Urinary bladder (tissue), 4 donors: ENCODE measurements around the gene ZAP70. TPM values are rescaled to one million over a fixed set of nuclear protein-coding genes. Genes with fewer than 3 reads are reported as not detected.

Source experiments
- DNase-seq: peaks from one replicate; pipeline ENCODE4 v3.0.0-alpha.2; 2015; ENCODE audit errors: extremely low spot score
- H3K27ac ChIP-seq: one replicate; pipeline ENCODE4 v1.5.1; 2013; ENCODE audit warnings: low read depth, mild to moderate bottlenecking, moderate library complexity
- H3K36me3 ChIP-seq: one replicate; pipeline ENCODE4 v1.6.1; 2013; ENCODE audit warnings: mild to moderate bottlenecking, moderate library complexity; ENCODE audit not compliant: insufficient read depth
- H3K4me1 ChIP-seq: one replicate; pipeline ENCODE4 v1.6.1; 2013; ENCODE audit warnings: mild to moderate bottlenecking, moderate library complexity; ENCODE audit not compliant: insufficient read depth
- H3K4me3 ChIP-seq: one replicate; pipeline ENCODE4 v1.5.1; 2013; ENCODE audit warnings: low read depth, low read length
- WGBS: extraction: QIAGEN DNeasy Blood & Tissue Kit; methylation state at CpG from one replicate; pipeline ENCODE4 v1.1.7; 2013; 5-methylcytosine and 5-hydroxymethylcytosine counted together
- polyA plus RNA-seq: library from polyadenylated mRNA; stranded (reverse); fragments of 200-250 nt; gene quantifications from one replicate; pipeline ENCODE4 v1.2.3, GENCODE V29; 2013
- total RNA-seq: library from RNA; depleted of rRNA; stranded (reverse); fragments of >200 nt; gene quantifications from one replicate; pipeline ENCODE4 v1.2.3, GENCODE V29; 2014
- donor health status: healthy with polysubstance abuse.
- donor health status: healthy.

Gene ZAP70
- total and polyA plus RNA-seq, 2 donors, result 1.9 to 2.5 TPM

- no peak overlapping the region for H3K4me3 ChIP-seq
Measured at GRCh38 chr2:97727296-97727695, 13.9 kb downstream of the ZAP70 start.

GRCh38 chr2:97728091-97728731 lies 14.8 kb downstream of the ZAP70 start:
- WGBS, result 46% methylated on average over 12 of the region's 12 CpGs
- no peak for DNase-seq
- Histone ChIP-seq H3K4me1 (no peaks in the 10 kb centered on the region), H3K4me3 (no peak overlapping the region), H3K36me3 (no peaks in the 10 kb centered on the region), H3K27ac (no peak overlapping the region)

More at GRCh38 chr2:97727296-97727695, 13.9 kb downstream of the ZAP70 start:
- no peak for DNase-seq
- no peak overlapping the region for H3K27ac ChIP-seq
- no peaks in the 10 kb centered on the region for H3K36me3 ChIP-seq
- H3K4me1 ChIP-seq, result no peaks in the 10 kb centered on the region
- 81% methylated on average over 7 of the region's 7 CpGs for WGBS

- 98% methylated on average over 1 of the region's 1 CpG for WGBS
- Histone ChIP-seq H3K4me3 (no peak overlapping the region), H3K36me3 (no peaks in the 10 kb centered on the region), H3K27ac (no peak overlapping the region), H3K4me1 (no peaks in the 10 kb centered on the region)
- no peak for DNase-seq
Measured at GRCh38 chr2:97730245-97730644, 16.9 kb downstream of the ZAP70 start.

GRCh38 chr2:97731274-97732020 lies 18.1 kb downstream of the ZAP70 start:
- H3K4me1 ChIP-seq, result no peaks in the 10 kb centered on the region
- no peaks in the 10 kb centered on the region for H3K36me3 ChIP-seq
- no peak overlapping the region for H3K27ac ChIP-seq
- no peak overlapping the region for H3K4me3 ChIP-seq
- DNase-seq, result no peak
- 88% methylated on average over 12 of the region's 12 CpGs for WGBS

- no peak overlapping the region for H3K27ac ChIP-seq
- no peaks in the 10 kb centered on the region for H3K36me3 ChIP-seq
- no peaks in the 10 kb centered on the region for H3K4me1 ChIP-seq
- DNase-seq, result no peak
- 95% methylated on average over 28 of the region's 28 CpGs for WGBS
- no peak overlapping the region for H3K4me3 ChIP-seq
Measured at GRCh38 chr2:97732436-97733340, 19.3 kb downstream of the ZAP70 start.

- WGBS, result 88% methylated on average over 20 of the region's 20 CpGs
- Histone ChIP-seq H3K27ac (no peak overlapping the region), H3K36me3 (no peaks in the 10 kb centered on the region), H3K4me1 (no peaks in the 10 kb centered on the region), H3K4me3 (no peak overlapping the region)
- DNase-seq, result no peak
Measured at GRCh38 chr2:97733341-97734035, 20.1 kb downstream of the ZAP70 start.

GRCh38 chr2:97734061-97735051 lies 21.0 kb downstream of the ZAP70 start:
- WGBS, result 90% methylated on average over 44 of the region's 44 CpGs
- no peak for DNase-seq
- H3K4me3 ChIP-seq, result no peak overlapping the region

GRCh38 chr2:97735161-97735561 lies 21.8 kb downstream of the ZAP70 start:
- WGBS, result 96% methylated on average over 29 of the region's 29 CpGs
- H3K4me3 ChIP-seq, result no peak overlapping the region
- no peaks in the 10 kb centered on the region for H3K4me1 ChIP-seq
- H3K36me3 ChIP-seq, result no peaks in the 10 kb centered on the region
- no peak overlapping the region for H3K27ac ChIP-seq
- no peak for DNase-seq

More at GRCh38 chr2:97734061-97735051, 21.0 kb downstream of the ZAP70 start:
- Histone ChIP-seq H3K4me1 (no peaks in the 10 kb centered on the region), H3K36me3 (no peaks in the 10 kb centered on the region), H3K27ac (no peak overlapping the region)

- no peak overlapping the region for H3K4me3 ChIP-seq
- 67% methylated on average over 4 of the region's 4 CpGs for WGBS
- no peak overlapping the region for H3K27ac ChIP-seq
- H3K36me3 ChIP-seq, result no peaks in the 10 kb centered on the region
- no peaks in the 10 kb centered on the region for H3K4me1 ChIP-seq
- no peak for DNase-seq
Measured at GRCh38 chr2:97736185-97736584, 22.8 kb downstream of the ZAP70 start.

GRCh38 chr2:97736608-97737330 lies 23.4 kb downstream of the ZAP70 start:
- no peak for DNase-seq
- Histone ChIP-seq H3K36me3 (no peaks in the 10 kb centered on the region), H3K27ac (no peak overlapping the region), H3K4me3 (no peak overlapping the region), H3K4me1 (no peaks in the 10 kb centered on the region)
- 87% methylated on average over 20 of the region's 20 CpGs for WGBS

- no peak for DNase-seq
- Histone ChIP-seq H3K36me3 (no peaks in the 10 kb centered on the region), H3K4me1 (no peaks in the 10 kb centered on the region), H3K4me3 (no peak overlapping the region), H3K27ac (no peak overlapping the region)
- WGBS, result 94% methylated on average over 32 of the region's 32 CpGs
Measured at GRCh38 chr2:97737421-97738178, 24.2 kb downstream of the ZAP70 start.
